NCI-H2227 treated with DMSO at 0.1 percent for 48 hours (cell line): Measurements from ENCODE around the gene TCF12.

Source experiments
- DNase-seq: peaks from one replicate; lab custom pipeline; 2025; lab: John Stamatoyannopoulos, UW

The TCF12 gene

GRCh38 chr15:57253082-57253481 lies 334.6 kb downstream of the TCF12 start:
- DNase-seq = no peak

- no peak for DNase-seq
Observed at GRCh38 chr15:57253500-57253899, 335.1 kb downstream of the TCF12 start.

- DNase-seq = no peak
Observed at GRCh38 chr15:57255751-57256341, 337.4 kb downstream of the TCF12 start.

- no peak for DNase-seq
Observed at GRCh38 chr15:57256939-57257338, 338.5 kb downstream of the TCF12 start.

GRCh38 chr15:57259568-57260040 lies 341.2 kb downstream of the TCF12 start:
- DNase-seq = no peak

GRCh38 chr15:57263520-57263919 lies 345.1 kb downstream of the TCF12 start:
- no peak for DNase-seq

GRCh38 chr15:57272771-57273357 lies 354.4 kb downstream of the TCF12 start:
- no peak for DNase-seq

- no peak for DNase-seq
Observed at GRCh38 chr15:57273402-57273801, 355.0 kb downstream of the TCF12 start.

GRCh38 chr15:57278439-57278838 lies 360.0 kb downstream of the TCF12 start:
- DNase-seq = no peak

GRCh38 chr15:57280464-57280863 lies 362.0 kb downstream of the TCF12 start:
- DNase-seq = no peak

- DNase-seq = no peak
Observed at GRCh38 chr15:57281321-57281720, 362.9 kb downstream of the TCF12 start.

GRCh38 chr15:57282686-57283085 lies 364.2 kb downstream of the TCF12 start:
- no peak for DNase-seq

- no peak for DNase-seq
Observed at GRCh38 chr15:57283774-57284503, 365.5 kb downstream of the TCF12 start.

- DNase-seq = no peak
Observed at GRCh38 chr15:57284535-57284934, 366.1 kb downstream of the TCF12 start.

GRCh38 chr15:57285386-57285785 lies 366.9 kb downstream of the TCF12 start:
- no peak for DNase-seq

GRCh38 chr15:57286446-57287122 lies 368.1 kb downstream of the TCF12 start:
- no peak for DNase-seq

GRCh38 chr15:57287123-57287521 lies 368.7 kb downstream of the TCF12 start:
- no peak for DNase-seq

GRCh38 chr15:57288926-57289580 lies 370.6 kb downstream of the TCF12 start:
- no peak for DNase-seq

GRCh38 chr15:57290187-57290586 lies 371.7 kb downstream of the TCF12 start:
- DNase-seq = no peak

- DNase-seq = no peak
Observed at GRCh38 chr15:57290826-57291225, 372.4 kb downstream of the TCF12 start.

GRCh38 chr15:57296473-57297162 lies 378.2 kb downstream of the TCF12 start:
- no peak for DNase-seq

GRCh38 chr15:57297163-57297593 lies 378.7 kb downstream of the TCF12 start:
- DNase-seq = no peak
